ENCODE results near the gene MRS2.

GRCh38 chr6:24428615-24429014 is 25.9 kb downstream of the MRS2 start:
- TF ChIP-seq CTCF (IDR thresholded peaks at IDR 0.05; ENCODE audit: extremely low read depth in 1 of 2, insufficient read depth in 1 of 2, low read depth in 1 of 2, low read length in 2 of 2) (no peak), POLR2A (IDR thresholded peaks at IDR 0.05; ENCODE audit: low read depth, low read length) (no peak)
